KBM-7 (cell line): ENCODE measurements around the gene FTO.
A peak's percentile ranks its signal among the peaks of the same experiment; 100 is the strongest.
"Not testable (repeated sequence)": the region's sequence is repeated elsewhere in the genome, so short reads cannot be mapped to it uniquely, and the experiment has no call there.

Source experiments
- DNase-seq: peaks from one replicate; pipeline ENCODE4 v3.0.0-alpha.2; 2015
- in situ Hi-C: fragments of 300-500 bp; cut with MboI; formaldehyde crosslinking; loops from 2 replicates; pipeline ENCODE4 v1.14.3; 2020; ENCODE audit warnings: low sequenced_read_pairs, low pct_unique_long_range_greater_than_20kb, mixed read lengths

The FTO gene

GRCh38 chr16:53703590-53704444 is at the start of gene FTO, which contains the start of gene RPGRIP1L:
Gene FTO, plus strand, starts transcription at chr16:53704156.
Gene RPGRIP1L, minus strand, starts transcription at chr16:53703859. Its CDS starts 3,136 bp downstream, at chr16:53700723.
- in situ Hi-C loops = no loop called here
- DNase-seq = peak; percentile 99

GRCh38 chr16:53654946-53655345 is 49.0 kb upstream of the FTO start:
- DNase-seq = no peak
- in situ Hi-C loops = no loop called here

DNA sequence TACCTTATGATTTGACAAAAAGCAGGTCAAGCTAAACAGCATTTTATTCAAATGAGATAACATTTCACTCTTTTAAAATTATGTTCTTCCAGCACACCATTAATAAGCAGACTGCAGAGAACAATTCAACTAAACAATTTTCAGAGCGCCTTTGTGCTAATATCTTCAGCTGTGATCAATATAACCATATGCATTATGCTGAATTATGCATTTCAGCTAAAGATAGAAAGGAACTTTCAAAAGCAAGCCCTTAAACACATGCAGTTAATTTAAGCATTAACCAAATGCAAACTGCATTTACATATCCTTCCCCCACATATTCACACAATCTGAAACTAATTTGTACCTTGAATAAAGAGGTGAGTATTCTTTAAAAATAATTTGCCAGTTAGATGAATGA is 41.9 kb upstream of the FTO start:
- in situ Hi-C loops = no loop called here
- DNase-seq = no peak

GRCh38 chr16:53664724-53665345 is 39.1 kb upstream of the FTO start:
- in situ Hi-C loops = no loop called here
- no peak for DNase-seq

DNA sequence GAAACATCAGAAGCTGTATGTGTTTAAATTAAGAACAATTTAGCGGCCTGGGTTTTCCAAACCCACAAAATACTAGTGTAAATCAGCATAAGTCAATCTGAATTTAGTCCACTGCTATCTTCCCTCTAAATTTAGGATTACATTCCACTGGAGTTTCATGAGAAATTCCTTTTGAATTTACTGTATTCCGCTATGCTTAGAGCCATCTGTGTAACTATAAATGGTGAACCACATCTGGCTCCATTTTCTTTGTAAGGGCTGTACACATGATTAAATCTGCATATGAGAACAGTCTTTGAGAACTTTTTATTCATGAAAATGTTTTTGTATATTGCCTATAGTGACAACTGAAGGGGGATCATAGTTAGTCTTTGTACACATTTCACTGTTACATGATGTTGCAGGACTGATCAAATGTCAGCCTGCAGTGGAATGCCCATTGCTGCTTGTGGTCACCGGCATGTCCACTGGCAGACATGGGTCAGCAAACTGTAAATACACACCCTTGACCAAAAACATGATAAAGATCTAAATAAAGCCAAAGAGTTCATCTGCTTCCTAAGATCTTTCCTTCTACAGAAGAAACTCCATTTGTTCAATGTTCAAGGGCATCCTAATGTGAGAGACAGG is 37.1 kb upstream of the FTO start:
- no peak for DNase-seq
- in situ Hi-C loops = no loop called here

- no peak for DNase-seq
- in situ Hi-C loops = no loop called here
Observed at GRCh38 chr16:53668869-53669268, 35.1 kb upstream of the FTO start.

DNA sequence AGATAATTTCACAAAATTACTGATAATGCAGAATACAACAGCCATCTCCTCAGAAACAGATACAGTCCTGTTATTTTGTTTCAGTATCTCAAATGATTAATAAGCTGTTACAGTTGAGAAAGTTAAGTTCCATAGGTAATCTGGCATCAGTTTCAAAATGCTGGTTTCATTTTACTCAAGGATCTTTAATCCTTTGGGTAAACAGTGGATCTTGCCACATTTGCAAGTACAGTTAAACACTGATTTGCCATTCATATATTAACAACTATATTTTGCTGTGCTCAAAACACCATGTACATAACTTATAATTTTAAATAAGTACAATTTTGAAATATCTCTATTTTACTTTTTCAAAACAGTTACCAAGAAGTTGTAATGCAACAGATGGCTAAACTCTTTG is 31.5 kb upstream of the FTO start:
- no peak for DNase-seq
- in situ Hi-C loops = no loop called here

GRCh38 chr16:53673189-53673588 is 30.8 kb upstream of the FTO start:
- in situ Hi-C loops = no loop called here
- no peak for DNase-seq

DNA sequence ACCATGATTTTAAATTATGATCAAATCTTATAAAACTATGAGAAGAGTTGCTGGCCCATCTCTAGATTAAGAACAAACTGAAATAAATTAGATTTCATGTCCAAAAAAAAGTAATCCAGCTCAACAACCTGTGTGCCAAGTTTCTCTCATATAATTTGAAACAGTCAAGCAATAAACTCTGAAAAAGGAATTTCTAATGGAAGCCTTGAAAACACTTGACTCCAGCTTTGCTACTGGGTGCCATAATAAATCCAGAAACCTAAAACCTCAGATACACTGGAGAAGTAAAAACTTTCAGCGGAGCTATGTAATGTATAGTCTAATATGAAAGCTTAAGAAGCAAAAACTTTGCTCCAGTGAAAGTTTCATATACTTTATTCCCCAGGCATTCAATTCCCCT is 25.8 kb upstream of the FTO start:
- in situ Hi-C loops = no loop called here
- no peak for DNase-seq

DNA sequence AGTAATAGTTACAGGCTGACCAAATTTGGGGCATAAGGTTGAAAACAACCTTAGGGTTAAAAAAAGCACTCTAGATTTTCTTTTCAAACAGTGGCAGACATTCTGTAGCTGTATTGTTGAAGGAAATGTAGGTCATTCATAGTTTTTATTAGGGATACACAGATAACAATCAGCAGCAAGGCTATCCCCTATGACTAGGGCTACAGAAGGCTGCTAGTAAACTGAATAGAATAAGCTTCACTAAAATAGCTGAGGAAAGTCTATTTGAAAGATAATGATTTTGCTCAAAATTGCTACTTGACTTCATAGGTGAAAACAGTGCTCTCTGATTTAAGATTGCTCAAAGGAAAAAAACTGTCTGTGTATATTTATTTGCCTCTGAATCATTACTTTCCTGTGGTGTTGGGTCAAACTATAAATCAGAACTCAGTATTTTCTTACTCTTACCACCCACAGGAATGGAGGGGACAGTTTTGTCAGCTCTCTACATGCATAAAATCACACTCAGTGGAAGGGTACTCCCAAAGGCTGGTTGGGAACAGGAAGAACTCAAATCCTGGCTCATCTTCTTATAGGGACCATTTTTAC is 25.1 kb upstream of the FTO start:
- in situ Hi-C loops = no loop called here
- no peak for DNase-seq

- in situ Hi-C loops = no loop called here
- DNase-seq = no peak
Observed at GRCh38 chr16:53680756-53681155, 23.2 kb upstream of the FTO start.

DNA sequence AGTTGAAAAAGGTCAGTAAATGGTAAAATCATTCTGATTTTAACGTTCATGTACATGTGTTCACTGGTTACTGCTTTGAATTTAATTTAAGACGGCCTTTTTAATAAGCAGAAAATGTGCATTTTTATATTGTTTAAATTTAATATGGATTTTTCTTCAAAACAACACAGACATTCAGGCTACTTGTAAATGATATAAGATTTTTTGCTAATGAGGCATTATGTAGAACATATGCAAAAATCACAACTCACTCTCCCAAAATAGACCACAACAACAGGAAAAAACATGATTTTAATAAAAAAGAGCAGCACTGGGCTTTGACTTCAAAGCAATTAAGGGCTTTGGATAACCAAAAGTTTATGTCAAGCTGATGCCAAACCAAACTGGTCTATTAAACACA is 22.6 kb upstream of the FTO start:
- no peak for DNase-seq
- in situ Hi-C loops = no loop called here

- in situ Hi-C loops, DNase-seq: not testable (repeated sequence)
Observed at GRCh38 chr16:53685334-53685733, 18.6 kb upstream of the FTO start.

DNA sequence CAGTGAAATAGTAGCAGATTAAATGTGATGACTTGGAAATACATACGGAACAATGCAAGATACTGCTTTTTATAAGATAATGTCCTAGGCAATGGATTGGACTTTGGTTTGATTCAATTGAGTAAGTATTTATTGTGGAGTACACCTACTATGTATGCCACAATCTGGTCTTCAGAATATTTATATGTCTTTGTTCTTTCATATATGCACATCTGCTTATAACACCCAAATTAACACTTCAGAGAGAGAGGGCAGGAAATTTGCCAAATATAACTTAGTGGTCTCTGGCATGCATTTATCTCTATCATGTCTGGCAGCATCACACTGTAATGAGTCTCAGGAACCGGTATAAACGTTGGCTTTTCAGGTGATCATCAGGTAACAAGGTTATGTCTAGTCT is 17.2 kb upstream of the FTO start:
- in situ Hi-C loops = no loop called here
- no peak for DNase-seq

GRCh38 chr16:53689636-53690035 is 14.3 kb upstream of the FTO start:
- DNase-seq = no peak
- in situ Hi-C loops = no loop called here

DNA sequence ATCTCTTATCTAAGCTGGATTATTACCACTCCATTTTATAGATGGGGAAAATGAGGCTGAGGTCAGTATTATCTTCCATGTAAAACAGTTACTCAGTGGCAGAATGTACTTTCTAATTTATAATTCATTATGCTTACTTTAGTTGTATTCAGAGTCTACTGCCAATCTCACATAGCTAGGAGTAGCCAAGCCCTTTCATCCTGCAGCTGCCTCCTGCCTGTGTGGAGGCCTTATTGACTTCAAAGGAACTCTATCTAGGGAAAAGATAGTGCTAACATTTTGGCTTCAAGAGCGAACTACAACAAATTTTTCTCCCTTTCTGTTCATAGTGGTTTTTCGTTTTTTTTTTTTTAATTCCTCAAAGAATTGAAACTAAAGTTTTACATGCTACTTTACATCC is 13.2 kb upstream of the FTO start:
- in situ Hi-C loops = no loop called here
- DNase-seq = no peak

DNA sequence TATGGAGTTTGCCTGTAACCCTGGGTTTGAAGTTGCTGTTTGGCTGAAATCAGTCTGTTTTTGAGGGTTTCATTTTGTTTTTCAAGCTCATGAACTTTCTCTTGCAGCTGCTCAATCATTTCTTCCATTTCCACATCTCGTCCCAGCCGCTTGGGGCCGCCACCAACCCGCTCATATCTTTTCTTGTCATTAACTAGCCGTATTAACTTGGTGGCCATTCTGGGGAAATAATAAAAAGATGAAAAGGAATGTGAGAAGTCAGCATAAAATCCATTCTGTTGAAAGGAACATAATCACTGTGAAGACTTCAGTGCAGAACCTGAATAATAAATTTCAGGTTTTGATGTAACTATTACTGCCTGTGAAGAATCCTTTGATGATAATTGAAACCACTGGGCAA is 11.8 kb upstream of the FTO start:
- in situ Hi-C loops = no loop called here
- DNase-seq = no peak

GRCh38 chr16:53693320-53693719 is 10.6 kb upstream of the FTO start:
- DNase-seq = no peak
- in situ Hi-C loops = no loop called here

- in situ Hi-C loops = no loop called here
- no peak for DNase-seq
Observed at GRCh38 chr16:53695070-53695469, 8.9 kb upstream of the FTO start.

- in situ Hi-C loops, DNase-seq: not testable (repeated sequence)
Observed at GRCh38 chr16:53698271-53698670, 5.7 kb upstream of the FTO start.
